GM18502 (cell line): ENCODE results near the gene LAMA5.

ENCODE experiments used
- ATAC-seq: cut with Tn5 transposase; IDR thresholded peaks from one replicate; pipeline ENCODE4 v1.9.1; 2021; ENCODE audit warnings: mild to moderate bottlenecking; ENCODE audit not compliant: unreplicated experiment, poor library complexity

The LAMA5 gene

DNA sequence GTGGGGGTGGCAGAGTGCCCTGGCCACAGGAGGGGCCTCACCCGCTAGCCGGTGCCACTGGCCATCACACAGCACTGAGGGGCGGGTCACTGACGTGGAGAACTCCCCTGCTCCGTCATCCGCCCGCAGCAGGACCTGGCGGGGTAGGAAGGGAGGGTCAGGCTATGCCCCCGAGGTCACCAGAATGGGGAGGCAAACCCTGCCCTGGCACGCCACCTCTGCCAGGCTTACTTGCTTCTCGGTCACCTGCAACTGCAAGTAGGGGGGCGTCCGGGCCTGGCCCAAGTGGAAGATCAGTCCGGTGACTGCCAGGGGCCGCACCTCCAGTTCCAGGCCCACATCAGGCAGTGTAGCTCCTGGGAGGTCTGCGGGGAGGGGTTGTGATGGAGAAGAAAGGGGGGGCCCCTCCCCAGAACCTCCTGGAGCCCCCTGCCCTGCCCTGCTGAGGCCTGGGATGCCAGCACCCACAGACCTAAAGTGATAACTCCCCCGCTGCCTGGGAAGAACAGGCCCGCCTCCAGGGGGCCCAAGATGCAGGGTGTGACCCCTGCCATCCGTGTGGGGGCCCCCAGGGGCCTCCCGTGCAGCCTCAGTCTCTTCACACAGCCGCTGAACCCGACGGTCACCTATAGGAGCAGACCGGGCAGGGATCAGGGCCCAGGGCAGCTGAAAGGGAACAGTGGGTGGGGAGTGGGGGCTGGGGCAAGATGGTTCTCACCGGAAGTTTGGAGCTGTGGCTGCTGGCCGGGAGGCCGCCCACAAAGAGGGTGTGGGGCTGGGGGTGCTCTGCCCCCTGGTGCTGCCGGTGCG is 57.0 kb downstream of the LAMA5 start:
- ATAC-seq, result no peak

DNA sequence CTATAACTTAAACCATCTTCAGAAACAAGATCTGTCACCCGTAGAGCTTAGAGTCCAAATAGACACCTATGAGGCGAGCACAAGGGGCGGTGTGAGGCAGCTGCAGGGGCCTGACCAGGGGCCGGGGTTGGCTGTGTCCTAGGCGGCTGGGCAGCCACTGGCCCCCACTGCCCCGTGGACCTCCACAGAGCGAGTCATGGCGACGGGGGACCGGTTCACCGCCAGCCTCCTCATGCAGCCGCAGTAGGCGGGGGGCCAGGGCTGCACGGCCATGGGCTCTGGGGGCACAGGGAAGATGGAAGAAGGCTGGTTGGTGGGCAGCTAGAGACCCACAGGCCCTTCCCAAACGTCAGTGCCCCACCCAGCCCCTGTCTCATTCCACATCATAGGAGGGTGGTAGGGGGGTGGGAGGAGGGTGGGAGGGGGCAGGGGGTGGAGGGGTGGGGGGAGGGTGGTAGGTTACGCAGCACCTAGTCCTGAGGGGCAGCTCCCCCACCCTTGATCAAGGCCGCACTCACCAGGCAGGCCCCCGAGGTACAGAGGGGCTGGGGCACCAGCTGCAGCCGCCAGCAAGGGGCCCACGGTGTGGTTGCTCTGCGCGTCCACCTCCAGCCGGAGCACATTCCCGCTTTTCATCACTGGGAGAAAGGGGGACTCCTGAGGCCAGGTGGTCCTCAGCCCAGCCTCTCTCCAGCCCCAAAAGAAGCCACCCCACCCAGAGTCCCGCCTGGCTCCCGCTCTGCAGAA is 57.7 kb downstream of the LAMA5 start:
- no peak for ATAC-seq

DNA sequence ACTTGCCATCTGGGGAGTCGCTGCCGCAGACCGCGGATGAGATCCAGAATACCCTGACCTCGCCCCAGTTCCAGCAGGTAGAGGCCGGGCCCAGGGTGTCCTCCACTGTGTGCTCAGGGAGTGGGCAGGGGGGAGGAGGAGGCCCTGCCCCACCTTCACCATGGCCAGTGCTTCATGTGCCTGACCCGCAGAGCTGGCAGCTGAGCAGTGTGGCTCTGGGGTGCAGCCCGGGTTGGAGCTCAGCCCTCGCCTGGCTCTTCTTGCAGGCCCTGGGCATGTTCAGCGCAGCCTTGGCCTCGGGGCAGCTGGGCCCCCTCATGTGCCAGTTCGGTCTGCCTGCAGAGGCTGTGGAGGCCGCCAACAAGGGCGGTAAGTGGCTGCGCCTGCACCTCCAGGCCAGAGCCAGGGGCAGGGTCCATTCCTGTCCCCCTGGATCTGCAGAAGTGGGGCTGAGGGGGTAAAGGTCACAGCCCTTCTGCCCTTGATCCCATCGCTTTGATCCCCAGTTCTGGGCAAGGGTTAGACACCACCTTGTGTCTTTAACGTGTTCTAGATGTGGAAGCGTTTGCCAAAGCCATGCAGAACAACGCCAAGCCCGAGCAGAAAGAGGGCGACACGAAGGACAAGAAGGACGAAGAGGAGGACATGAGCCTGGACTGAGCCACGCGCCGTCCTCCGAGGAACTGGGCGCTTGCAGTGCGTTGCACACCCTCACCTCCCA is 58.9 kb downstream of the LAMA5 start:
- ATAC-seq, result no peak

DNA sequence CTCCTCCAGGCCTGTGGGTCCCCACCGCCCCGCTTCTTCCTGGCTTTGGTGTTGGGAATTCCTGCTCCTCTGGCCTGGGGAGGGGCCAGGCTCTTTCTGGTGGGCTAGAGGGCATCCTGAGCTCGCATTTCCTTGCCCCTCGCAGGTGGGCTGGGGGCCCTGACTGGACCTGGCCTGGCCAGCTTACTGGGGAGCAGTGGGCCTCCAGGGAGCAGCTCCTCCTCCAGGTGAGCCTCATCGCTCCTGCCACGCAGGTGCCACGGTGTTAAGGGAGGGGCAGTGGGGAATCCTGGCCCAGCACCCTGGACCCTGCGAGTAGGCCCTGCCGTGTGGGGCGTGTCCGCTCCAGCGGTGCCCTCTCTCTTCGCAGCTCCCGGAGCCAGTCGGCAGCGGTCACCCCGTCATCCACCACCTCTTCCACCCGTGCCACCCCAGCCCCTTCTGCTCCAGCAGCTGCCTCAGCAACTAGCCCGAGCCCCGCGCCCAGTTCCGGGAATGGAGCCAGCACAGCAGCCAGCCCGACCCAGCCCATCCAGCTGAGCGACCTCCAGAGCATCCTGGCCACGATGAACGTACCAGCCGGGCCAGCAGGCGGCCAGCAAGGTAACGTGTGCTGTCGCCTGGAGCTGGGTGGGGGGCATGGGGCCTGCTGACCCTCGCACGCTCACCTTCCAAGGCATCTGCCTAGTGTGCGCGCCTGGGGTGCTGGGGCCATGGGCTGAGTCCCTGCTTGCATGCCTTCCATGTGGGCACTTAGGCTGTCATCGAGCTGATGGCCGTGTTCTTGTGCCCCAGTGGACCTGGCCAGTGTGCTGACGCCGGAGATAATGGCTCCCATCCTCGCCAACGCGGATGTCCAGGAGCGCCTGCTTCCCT is 59.6 kb downstream of the LAMA5 start:
- no peak for ATAC-seq

DNA sequence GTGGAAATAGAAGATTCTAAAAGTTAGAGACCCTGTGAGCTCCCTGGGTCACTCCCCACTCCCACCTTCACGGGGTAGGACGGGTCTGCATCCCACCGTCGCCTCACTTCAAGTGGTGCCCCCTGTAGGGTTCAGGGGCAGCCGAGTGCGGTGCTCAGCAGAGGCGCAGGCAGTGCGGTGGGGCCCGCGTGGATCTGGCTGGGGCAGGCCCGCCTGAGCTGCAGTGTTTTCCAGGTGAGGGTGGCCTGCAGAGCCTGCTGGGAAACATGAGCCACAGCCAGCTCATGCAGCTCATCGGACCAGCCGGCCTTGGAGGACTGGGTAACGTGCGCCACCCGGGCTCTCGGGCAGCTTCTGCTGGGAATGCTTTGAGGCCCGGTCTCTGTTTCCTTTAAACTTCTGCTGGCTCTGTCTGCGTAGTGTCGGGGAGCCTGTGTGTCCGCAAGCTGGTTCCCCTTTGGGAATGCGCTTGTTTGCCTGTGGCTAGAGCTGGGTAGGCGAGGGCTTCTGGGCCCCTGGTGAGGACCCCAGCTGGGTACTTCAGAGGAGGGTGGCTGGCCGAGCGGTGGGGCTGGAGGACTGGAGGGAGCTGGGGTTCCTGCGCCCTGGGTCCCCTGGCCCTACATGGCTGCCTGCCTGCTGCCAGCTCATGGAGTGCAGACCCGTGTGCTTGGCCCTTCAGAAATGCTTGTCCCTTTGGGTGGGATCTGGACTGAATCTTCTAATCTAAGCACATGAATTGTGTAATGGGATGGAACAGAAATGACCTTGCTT is 60.5 kb downstream of the LAMA5 start:
- ATAC-seq, result no peak

DNA sequence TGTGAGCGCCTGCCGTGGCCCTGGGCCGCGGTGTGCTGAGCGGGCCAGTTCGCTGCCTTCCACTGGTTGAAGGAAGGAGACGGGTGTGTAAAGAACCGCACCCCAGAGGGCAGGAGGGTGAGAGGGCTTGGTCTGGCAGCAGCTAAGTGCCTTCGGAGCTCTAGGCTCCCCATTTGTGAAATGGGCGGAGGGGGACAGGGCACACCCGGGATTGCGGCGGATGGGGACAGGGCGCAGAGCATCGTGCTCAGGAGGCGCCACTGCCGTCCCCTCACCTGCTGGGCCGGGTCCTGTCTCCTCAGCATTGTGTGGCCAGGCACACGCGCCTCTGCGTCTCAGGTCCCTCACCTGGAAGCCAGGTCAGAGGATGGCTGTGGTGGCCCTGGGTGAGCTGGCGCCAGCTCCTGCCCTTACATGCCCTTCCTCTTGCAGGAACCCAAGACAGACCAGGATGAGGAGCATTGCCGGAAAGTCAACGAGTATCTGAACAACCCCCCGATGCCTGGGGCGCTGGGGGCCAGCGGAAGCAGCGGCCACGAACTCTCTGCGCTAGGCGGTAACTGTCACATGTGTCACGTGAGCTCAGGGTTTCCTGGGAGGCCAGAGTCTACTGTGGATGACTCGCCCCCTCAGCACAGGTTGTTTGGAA is 61.2 kb downstream of the LAMA5 start:
- ATAC-seq, result no peak

DNA sequence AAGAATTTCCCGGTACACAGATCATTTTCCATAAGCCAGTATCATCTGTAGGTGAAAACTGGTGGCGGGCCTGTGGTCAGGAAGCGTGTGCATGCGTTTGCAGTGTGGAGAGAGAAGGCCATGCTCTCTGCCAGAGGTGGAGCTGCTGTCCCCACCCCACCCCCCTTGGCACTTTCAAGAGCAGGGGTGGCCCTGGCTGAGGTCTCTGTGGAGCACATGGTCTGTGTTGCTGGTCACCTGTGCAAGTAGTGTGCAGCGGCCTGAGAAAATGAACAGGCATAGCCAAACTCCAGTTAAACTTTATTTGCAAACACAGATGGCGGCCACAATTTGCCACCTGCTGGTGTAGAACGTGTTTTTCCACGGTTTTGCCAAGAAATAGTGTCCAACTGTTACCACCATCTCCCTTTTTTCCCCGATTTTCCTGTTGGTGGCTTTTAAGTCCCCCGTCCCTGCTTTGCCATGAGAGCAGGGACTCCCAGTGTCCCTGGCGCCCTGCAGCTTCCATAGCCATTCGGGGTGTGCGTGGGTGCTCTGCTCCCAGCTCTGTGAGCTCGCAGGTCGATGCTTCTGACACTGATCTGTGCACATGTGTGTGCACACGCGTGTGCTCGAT is 61.9 kb downstream of the LAMA5 start:
- no peak for ATAC-seq

DNA sequence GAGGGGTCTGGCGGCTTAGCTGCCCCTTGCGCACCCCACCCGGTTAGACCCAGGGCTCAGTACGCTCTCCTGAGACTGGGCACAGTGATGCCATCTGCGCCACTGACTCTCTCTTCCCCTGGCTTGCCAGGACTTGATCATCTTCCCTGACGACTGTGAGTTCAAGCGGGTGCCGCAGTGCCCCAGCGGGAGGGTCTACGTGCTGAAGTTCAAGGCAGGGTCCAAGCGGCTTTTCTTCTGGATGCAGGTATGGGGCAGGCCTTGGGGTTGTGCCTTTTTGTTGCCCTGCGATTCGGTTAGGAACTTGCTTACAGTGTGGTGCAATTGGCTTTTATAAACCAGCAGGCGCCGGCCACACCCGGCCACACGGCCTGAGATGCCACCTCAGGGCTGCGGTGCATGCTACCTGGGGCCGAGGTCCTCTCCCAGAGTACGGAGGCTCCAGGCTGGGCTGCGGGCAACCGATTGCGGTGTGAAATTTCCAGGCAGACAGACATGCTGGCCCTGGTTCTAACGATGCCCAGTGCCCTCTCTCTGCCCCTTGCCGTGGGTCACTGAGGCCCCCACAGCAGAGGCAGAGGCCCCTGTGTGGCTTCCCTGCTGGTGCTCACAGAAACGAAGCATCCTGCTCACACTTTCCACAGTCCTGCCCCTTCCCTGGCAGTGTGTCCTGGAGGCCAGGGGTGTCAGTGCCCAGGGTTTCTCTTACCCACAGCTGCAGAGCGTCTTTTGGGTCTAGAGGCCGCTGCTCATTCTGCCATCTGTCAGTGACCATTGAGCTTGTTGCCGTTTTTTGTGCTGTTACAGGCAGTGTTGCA is 62.6 kb downstream of the LAMA5 start:
- no peak for ATAC-seq

DNA sequence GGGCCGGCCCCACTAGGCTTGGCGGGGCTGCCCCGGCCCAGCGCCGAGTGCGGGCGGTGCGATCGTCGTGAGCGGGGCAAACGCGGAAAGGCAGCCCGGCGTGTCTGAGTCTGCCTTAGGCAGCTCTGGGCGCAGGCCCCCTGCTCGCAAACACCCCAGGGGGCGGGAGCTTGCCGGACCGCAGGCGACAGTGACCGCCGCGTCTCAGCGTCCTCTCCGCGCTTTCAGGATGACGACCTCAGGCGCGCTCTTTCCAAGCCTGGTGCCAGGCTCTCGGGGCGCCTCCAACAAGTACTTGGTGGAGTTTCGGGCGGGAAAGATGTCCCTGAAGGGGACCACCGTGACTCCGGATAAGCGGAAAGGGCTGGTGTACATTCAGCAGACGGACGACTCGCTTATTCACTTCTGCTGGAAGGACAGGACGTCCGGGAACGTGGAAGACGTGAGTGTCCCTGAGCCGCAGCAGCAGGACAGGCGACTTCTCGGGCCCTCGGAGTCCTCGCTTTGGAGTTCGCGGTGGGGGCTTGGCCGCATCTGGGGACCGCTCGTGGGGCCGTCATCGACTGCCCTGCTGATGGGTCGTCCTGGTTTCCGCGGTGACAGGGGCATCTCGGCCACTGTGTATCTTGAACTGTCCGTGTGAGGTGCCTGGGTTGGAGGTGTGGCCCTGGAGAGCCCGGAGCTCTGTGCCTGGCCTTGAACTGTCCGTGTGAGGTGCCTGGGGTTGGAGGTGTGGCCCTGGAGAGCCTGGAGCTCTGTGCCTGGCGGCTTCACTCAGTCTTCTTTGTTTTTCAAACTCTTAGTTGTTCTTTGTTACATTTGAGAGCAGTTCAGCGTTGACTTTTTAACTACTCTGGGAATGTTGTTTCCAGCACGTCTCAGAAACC is 63.5 kb downstream of the LAMA5 start:
- ATAC-seq, result no peak

DNA sequence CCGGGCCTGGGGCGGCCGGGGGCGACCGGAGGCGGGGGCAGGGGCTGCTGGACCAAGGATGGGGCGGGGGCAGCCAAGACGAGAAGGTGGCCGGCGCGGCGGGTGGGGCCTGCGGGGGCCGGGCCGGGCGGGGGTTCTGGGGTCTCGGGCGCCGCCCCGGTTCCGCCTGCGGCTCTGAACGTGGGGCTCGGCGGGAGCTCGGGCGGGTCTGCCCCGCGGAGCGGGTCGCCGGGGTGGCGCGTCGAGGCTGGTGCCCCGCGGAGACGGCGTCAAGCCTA is 64.1 kb downstream of the LAMA5 start:
- ATAC-seq, result no peak

DNA sequence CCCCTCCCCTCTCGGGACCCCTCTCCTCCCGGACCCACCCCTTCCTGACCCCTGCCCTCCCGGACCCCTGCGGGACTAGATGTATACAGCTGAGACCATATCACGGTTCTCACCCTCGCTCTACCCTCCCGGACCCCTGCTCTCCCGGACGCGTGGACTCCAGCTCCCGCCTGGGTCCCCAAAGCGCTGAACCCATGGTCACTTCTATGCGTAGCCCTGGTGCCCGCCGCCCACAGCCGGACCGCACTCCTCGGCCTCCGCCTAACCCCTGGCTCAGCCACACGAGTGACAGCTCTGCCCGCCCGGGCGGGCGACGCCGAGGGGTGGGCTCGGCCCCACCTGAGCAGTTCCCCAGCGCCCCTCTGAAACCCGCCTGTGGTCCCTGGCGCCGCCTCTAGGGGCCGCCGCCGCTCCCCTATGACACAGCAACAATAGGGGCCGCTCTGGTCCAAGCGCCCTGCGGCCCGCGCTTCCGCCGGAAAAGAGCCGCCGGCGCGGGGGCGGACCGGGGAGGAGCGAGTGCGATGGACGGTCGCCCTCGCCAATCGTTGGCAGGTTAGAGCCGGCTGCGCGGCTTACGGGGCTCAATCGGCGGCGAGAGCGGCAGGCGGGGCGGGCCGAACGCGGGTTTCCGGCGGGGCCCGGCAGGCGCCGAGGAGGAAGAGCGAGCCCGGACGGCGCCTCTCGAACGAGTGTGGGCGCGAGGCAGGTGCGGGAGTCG is 64.6 kb downstream of the LAMA5 start, which contains the start of gene ADRM1:
ADRM1 (plus strand) TSS at position 657 of the 721 bp plus-strand sequence. CDS start 572 bp downstream, outside the sequence.
- ATAC-seq, result peak; percentile 85

DNA sequence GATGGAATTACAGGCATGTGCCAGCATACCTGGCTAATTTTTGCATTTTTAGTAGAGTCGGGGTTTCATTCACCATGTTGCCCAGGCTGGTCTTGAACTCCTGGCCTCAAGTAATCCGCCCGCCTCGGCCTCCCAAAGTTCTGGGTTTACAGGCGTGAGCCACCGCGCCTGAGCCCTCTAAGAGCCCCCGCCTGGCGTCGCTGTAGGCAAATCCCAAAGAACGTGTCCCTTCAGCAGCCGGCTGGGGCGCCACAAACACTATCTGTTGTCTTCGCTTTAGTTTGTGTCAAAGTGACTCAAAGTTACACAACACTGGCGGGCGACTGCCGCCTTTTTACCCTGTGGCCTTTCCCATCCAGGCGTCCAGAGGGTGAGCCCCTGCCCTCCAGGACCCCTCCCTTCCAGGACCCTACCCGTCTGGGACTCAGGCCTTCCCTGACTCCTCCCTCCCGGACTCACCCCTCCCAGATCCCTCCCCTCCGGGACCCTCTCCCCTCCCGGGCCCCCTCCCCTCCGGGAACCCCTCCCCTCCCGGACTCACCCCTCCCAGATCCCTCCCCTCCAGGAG is 65.3 kb downstream of the LAMA5 start:
- peak; percentile 37 for ATAC-seq

DNA sequence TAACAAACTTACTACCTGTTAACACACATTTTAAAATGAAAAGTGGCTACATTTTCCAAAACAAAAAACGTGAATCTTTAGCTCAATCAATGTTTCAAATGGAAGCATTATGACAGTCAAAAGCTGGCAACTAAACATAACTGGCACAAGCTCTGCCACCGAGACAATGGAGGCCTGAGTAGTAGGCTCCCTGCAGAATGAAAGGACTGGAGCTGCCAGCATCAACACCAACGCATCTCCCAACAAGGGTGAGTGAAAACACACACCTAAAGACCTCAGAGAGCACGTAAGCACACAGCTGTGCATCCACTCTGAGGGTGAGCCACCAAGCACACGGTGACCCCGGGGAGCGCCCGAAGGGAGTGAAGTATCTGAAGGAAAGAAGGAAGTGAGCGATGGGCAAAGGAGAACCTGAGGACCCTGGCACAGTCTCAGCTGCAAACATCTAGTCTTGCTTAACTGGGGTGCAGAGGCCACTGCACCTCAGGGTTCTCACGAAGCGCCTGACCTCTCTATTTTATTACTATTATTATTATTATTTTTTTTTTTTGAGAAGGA is 65.9 kb downstream of the LAMA5 start:
- no peak for ATAC-seq

DNA sequence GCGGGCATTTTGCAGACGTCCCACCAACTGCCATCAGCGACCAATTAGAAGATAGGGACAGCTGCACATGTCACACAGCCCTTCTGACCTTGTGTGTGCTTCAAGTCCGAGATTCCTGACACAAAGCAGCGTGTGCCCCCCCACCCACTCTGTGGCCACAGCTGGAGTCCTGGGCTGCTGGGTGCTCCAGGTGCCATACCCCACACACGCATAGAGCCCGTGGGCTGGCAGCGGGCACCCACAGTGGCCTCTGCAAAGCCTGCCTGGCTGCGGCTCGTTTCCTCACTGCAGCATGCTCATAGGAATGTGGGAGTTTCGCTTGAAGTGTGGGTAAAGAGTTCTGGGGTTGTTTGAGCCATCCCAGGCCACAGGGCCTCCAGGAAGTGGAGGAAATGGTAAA is 66.8 kb downstream of the LAMA5 start:
- ATAC-seq, result no peak

DNA sequence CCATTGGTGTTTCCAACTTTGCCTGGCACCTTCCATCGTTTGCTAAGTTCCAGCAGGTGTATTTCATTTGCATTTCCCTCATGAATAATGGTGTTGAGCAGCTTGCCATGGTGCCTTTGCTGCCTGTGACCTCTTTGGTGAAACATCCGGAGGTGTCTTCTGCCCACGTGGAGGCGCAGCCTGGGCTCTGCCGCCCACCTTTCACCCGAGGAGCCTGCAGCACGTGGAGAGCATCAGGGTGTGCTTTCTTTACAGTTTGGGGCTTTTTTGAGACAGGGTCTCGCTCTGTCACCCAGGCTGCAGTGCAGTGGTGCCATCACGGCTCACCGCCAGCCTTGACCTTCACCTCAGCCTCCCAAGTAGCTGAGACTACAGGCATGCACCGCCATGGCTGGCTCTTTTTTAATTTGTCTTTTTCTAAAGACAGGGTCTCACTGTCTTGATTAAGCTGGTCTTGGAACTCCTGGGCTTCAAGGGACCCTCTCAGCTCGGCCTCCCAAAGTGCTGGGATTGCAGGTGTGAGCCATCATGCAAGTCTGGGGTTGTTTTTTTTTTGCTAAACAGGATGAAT is 67.4 kb downstream of the LAMA5 start:
- ATAC-seq, result no peak
